ENCODE results near the gene SPDYE6.
"Not testable (repeated sequence)": the region's sequence is repeated elsewhere in the genome, so short reads cannot be mapped to it uniquely, and the experiment has no call there.

- not testable (repeated sequence) for TF ChIP-seq CTCF (conservative IDR thresholded peaks at IDR 0.05; ENCODE audit: low read depth, low read length); EZH2 (IDR thresholded peaks at IDR 0.05; ENCODE audit: borderline replicate concordance, low read depth, low read length, poor library complexity, severe bottlenecking)
These were observed 9.1 kb upstream of the SPDYE6 start for GRCh38 chr7:102365390-102365789.

Measured in A673 (cell line).